GM12872 (cell line): ENCODE data around the gene TAS2R40.

Source experiments
- CTCF ChIP-seq: IDR thresholded peaks from 3 replicates; pipeline ENCODE4 v1.5.1; 2011; ENCODE audit warnings: low read depth, mild to moderate bottlenecking, low read length, moderate library complexity; ENCODE audit not compliant: insufficient read depth

Gene TAS2R40

GRCh38 chr7:143252006-143252405 lies 30.2 kb downstream of the TAS2R40 start:
- TF ChIP-seq CTCF: no peak

GRCh38 chr7:143255564-143255963 lies 33.7 kb downstream of the TAS2R40 start:
- no peak for TF ChIP-seq CTCF

- TF ChIP-seq CTCF: peak; percentile 33; the same call in 1 of the 3 replicates
Measured at GRCh38 chr7:143256325-143256724, 34.5 kb downstream of the TAS2R40 start.

GRCh38 chr7:143256932-143257331 lies 35.1 kb downstream of the TAS2R40 start:
- TF ChIP-seq CTCF: no peak

- no peak for TF ChIP-seq CTCF
Measured at GRCh38 chr7:143257501-143257900, 35.7 kb downstream of the TAS2R40 start.

GRCh38 chr7:143258831-143259230 lies 37.0 kb downstream of the TAS2R40 start:
- TF ChIP-seq CTCF: no peak

GRCh38 chr7:143259765-143260164 lies 37.9 kb downstream of the TAS2R40 start:
- no peak for TF ChIP-seq CTCF

- TF ChIP-seq CTCF: no peak
Measured at GRCh38 chr7:143261901-143262300, 40.1 kb downstream of the TAS2R40 start.
